Tibial artery (tissue), 4 donors: ENCODE results near the gene METTL17.
"Not testable (repeated sequence)": the region's sequence is repeated elsewhere in the genome, so short reads cannot be mapped to it uniquely, and the experiment has no call there.

Experiments used
- DNase-seq, 2 donors: peaks; one replicate each; pipeline ENCODE4 v3.0.0-alpha.2; 2019
- H3K27ac ChIP-seq, 2 donors: fragments of 200-600 bp; sonication (generic) in 1 of 2; 1 replicate in 1 of 2; 2 replicates in 1 of 2; pipeline ENCODE4 v1.5.1; 2018 to 2019; ENCODE audit warnings: mild to moderate bottlenecking in 1 of 2
- H3K27me3 ChIP-seq, 2 donors: fragments of 200-600 bp; sonication (generic) in 1 of 2; one replicate each; pipeline versions ENCODE4 v1.5.1 to v1.6.0; 2016 to 2019
- H3K36me3 ChIP-seq, 3 donors: fragments of 200-600 bp; sonication (generic) in 2 of 3; one replicate each; pipeline ENCODE4 v1.5.1; 2016 to 2019; ENCODE audit warnings: mild to moderate bottlenecking in 2 of 3
- H3K4me1 ChIP-seq, 4 donors: fragments of 200-600 bp; sonication (generic) in 2 of 4; 1 replicate in 3 of 4; 2 replicates in 1 of 4; pipeline ENCODE4 v1.5.1; 2016 to 2019
- H3K4me3 ChIP-seq, 2 donors: fragments of 200-600 bp; sonication (generic) in 1 of 2; 1 replicate in 1 of 2; 2 replicates in 1 of 2; pipeline ENCODE4 v1.5.1; 2018 to 2019; ENCODE audit warnings: mild to moderate bottlenecking in 2 of 2
- H3K9me3 ChIP-seq, 3 donors: fragments of 200-600 bp; sonication (generic) in 1 of 3; one replicate each; pipeline ENCODE4 v1.5.1; 2016 to 2019
- CTCF ChIP-seq, 2 experiments: fragments of 200-600 bp in 1 of 2; fragments of 450-650 bp in 1 of 2; IDR thresholded peaks; one replicate each; pipeline ENCODE4 v1.5.1; 2017 to 2019; ENCODE audit warnings: antibody characterized with exemption in 2 of 2, mild to moderate bottlenecking in 1 of 2, moderate library complexity in 1 of 2
- intact Hi-C: fragments of 100-400 bp; cut with DNase I; formaldehyde crosslinking; loops from one replicate; pipeline ENCODE4 v1.15.0; 2023; ENCODE audit warnings: low total_unique reads

The METTL17 gene

DNA sequence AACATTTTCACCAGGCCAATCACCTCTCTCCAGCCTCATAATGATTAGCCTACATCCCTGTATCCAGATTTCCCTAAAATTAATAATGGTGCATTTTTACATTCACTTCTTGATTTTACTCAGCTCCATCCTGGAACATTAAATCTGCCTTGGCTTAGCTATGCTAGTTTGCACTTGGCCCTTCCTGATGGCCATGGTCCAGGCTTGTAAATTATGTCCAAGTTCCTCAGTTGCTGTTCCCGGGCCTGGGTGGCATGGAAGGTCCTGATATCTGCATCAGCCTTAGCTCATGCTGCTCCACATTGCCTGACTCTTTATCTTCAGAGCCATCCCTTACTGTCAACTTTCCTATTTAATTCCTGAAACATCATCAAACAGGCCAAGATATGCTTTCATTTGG is 11.1 kb upstream of the METTL17 start:
- Histone ChIP-seq H3K9me3 (no peaks in the 10 kb centered on the region), H3K27me3 (no peaks in the 10 kb centered on the region), H3K27ac (no peak overlapping the region), H3K4me3 (no peak overlapping the region), H3K36me3 (no peaks in the 10 kb centered on the region), H3K4me1 (peaks cover 0 to 15% (median 5%) of the 10 kb centered on the region in 4 donors)
- intact Hi-C loops = no loop called here
- no peak for TF ChIP-seq CTCF (IDR thresholded peaks at IDR 0.05)
- no peak for DNase-seq

- H3K4me1 ChIP-seq = peaks cover 0 to under 1% (median under 1%) of the 10 kb centered on the region in 4 donors
- H3K36me3 ChIP-seq = no peaks in the 10 kb centered on the region
- H3K27me3 ChIP-seq = no peaks in the 10 kb centered on the region
- DNase-seq = no peak
- no peak overlapping the region for H3K4me3 ChIP-seq
- H3K9me3 ChIP-seq = no peaks in the 10 kb centered on the region
- no peak for TF ChIP-seq CTCF (IDR thresholded peaks at IDR 0.05)
- intact Hi-C loops = no loop called here
- no peak overlapping the region for H3K27ac ChIP-seq
These were observed 8.9 kb upstream of the METTL17 start for GRCh38 chr14:20980906-20981305.

DNA sequence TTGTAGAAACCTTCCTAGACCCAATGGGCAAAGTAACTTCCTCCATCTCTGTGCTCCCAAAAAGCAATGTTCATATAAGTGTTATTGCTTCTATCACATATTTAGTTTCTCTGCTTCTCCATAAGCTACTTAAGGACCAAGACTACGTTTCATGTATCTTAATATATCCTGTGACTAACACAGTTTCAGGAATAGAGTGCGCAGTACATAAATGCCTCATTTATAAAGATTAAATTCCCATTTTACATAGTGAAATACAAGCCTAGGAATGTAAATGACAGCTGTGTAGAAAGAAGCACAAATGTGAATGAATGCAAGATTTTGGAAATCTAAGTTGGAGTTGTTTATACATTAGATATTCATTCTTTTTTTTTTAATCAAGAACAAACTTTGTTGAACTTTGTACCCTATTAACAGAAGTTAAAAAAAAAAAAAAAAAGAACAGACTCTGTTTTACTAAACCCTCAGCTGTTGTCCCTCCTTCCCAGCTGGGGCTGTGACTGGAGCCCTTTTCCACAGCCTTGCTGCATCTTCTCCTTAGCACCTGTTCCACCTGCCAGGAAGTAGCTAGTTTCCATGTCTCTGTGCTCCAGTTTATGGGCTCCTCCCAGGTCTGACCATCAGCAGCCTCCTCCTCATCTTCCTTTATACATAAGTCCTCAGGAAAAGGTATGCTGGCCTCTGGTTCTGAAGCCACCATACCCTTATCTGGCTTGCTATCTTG is 7.0 kb upstream of the METTL17 start:
- TF ChIP-seq CTCF (IDR thresholded peaks at IDR 0.05) = no peak
- no peaks in the 10 kb centered on the region for H3K9me3 ChIP-seq

GRCh38 chr14:20985650-20986049 is 4.1 kb upstream of the METTL17 start:
- H3K4me3 ChIP-seq, H3K9me3 ChIP-seq, DNase-seq, H3K36me3 ChIP-seq, H3K27me3 ChIP-seq, intact Hi-C loops: not testable (repeated sequence)
- Histone ChIP-seq H3K4me1 (peaks cover 0 to 37% (median 32%) of the 10 kb centered on the region in 4 donors), H3K27ac (peak overlapping the region in 1 of 2 donors; percentile 89)

More for the DNA sequence above, 7.0 kb upstream of the METTL17 start:
- H3K36me3 ChIP-seq = no peaks in the 10 kb centered on the region
- intact Hi-C loops = no loop called here
- H3K27ac ChIP-seq = no peak overlapping the region
- no peaks in the 10 kb centered on the region for H3K27me3 ChIP-seq
- H3K4me1 ChIP-seq = peaks cover 0 to 18% (median 16%) of the 10 kb centered on the region in 4 donors
- no peak overlapping the region for H3K4me3 ChIP-seq
- no peak for DNase-seq

- Histone ChIP-seq H3K9me3 (no peaks in the 10 kb centered on the region), H3K36me3 (peaks cover 0 to 4% (median 0%) of the 10 kb centered on the region in 3 donors), H3K4me1 (peaks cover 0 to 49% (median 43%) of the 10 kb centered on the region in 4 donors), H3K27me3 (no peaks in the 10 kb centered on the region), H3K4me3 (no peak overlapping the region), H3K27ac (peak overlapping the region; percentile 84 to 89)
- intact Hi-C loops = no loop called here
- peak in 1 of 2 donors; percentile 31 for DNase-seq
- no peak for TF ChIP-seq CTCF (IDR thresholded peaks at IDR 0.05)
These were observed 3.0 kb upstream of the METTL17 start for GRCh38 chr14:20986811-20987210.

DNA sequence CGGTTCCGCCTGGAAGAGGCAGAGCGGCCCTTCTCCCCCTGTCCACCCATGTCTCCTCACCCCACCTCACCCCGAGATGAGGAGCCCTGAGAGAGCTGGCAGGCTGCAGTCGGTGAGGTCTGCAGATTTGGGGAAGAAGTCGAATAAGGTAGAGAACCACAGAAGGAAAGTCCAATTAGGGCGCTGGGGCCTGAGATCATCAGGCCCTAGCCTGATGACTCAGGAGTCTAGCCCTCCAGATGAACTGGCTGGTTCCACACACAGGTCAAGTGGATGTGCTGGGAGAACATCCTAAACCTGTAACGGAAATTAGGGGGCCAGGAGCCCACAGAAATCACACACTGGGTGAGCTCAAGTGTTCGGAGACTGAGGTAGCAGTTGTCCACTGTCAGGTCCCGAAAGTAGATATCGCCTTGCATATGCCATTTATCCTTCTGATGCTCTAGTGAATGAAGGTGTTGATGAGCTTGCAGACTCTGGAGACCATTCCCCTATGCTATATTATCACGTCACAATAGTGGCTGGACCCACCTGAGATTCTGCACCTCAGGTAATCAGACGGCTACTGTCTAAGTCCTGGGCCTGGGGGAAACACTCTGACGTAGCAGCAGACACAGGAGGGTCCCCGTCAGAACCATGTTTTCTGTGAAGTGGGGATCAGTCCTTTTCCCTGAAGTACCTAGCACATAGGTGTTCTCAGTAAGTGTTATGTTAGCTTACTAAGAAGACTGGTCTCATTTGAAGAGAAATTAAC is 886 bp upstream of the METTL17 start:
- no peaks in the 10 kb centered on the region for H3K27me3 ChIP-seq
- no peaks in the 10 kb centered on the region for H3K9me3 ChIP-seq
- DNase-seq = no peak
- peak overlapping the region; percentile 84 to 89 for H3K27ac ChIP-seq
- peak overlapping the region; percentile 72 to 96 for H3K4me3 ChIP-seq
- peaks cover 11 to 25% (median 19%) of the 10 kb centered on the region in 3 donors for H3K36me3 ChIP-seq
- TF ChIP-seq CTCF (IDR thresholded peaks at IDR 0.05) = no peak
- peaks cover 0 to 53% (median 45%) of the 10 kb centered on the region in 4 donors for H3K4me1 ChIP-seq
- intact Hi-C loops = no loop called here
